NCI-H2081 treated with DMSO at 0.1 percent for 48 hours (cell line): Measurements from ENCODE around the gene ABCA2.

Experiments
- DNase-seq: peaks from one replicate; lab custom pipeline; 2025; lab: John Stamatoyannopoulos, UW

Gene ABCA2

GRCh38 chr9:137027369-137028262 lies at the start of gene ABCA2:
ABCA2 (minus strand) TSS chr9:137028237; CDS start chr9:137028140, 97 bp downstream.
- DNase-seq = no peak

- DNase-seq = no peak
Measured at GRCh38 chr9:137077010-137077747, 49.1 kb upstream of the ABCA2 start, which contains the start of gene UAP1L1. UAP1L1 (plus strand) TSS chr9:137077517; CDS start chr9:137077533, 16 bp downstream.

GRCh38 chr9:137076636-137077009 lies 48.6 kb upstream of the ABCA2 start:
- DNase-seq = no peak

- DNase-seq = no peak
Measured at GRCh38 chr9:137075275-137075775, 47.3 kb upstream of the ABCA2 start.

- no peak for DNase-seq
Measured at GRCh38 chr9:137074657-137075274, 46.7 kb upstream of the ABCA2 start.

- no peak for DNase-seq
Measured at GRCh38 chr9:137073992-137074399, 46.0 kb upstream of the ABCA2 start.

GRCh38 chr9:137071282-137071681 lies 43.2 kb upstream of the ABCA2 start:
- DNase-seq = no peak

- no peak for DNase-seq
Measured at GRCh38 chr9:137070906-137071275, 42.9 kb upstream of the ABCA2 start.

GRCh38 chr9:137070201-137070905 lies 42.3 kb upstream of the ABCA2 start, which contains the start of gene SAPCD2:
SAPCD2 (minus strand) TSS chr9:137070557; CDS start chr9:137070460, 97 bp downstream.
- DNase-seq = peak; percentile 74

GRCh38 chr9:137069508-137070091 lies 41.6 kb upstream of the ABCA2 start:
- DNase-seq = no peak

GRCh38 chr9:137068539-137069507 lies 40.8 kb upstream of the ABCA2 start:
- no peak for DNase-seq

- no peak for DNase-seq
Measured at GRCh38 chr9:137067860-137068538, 40.0 kb upstream of the ABCA2 start.

- DNase-seq = no peak
Measured at GRCh38 chr9:137066096-137066861, 38.2 kb upstream of the ABCA2 start.

- DNase-seq = no peak
Measured at GRCh38 chr9:137065336-137065967, 37.4 kb upstream of the ABCA2 start.

- DNase-seq = no peak
Measured at GRCh38 chr9:137064880-137065164, 36.8 kb upstream of the ABCA2 start.

GRCh38 chr9:137064027-137064879 lies 36.2 kb upstream of the ABCA2 start:
- DNase-seq = no peak

- DNase-seq = no peak
Measured at GRCh38 chr9:137063311-137064026, 35.4 kb upstream of the ABCA2 start.
